ENCODE measurements around the gene NOP56. TPM values are rescaled to one million over a fixed set of nuclear protein-coding genes. Genes with fewer than 3 reads are reported as not detected.

NOP56 gene
- total RNA-seq, 4 donors from 2014 or later: 44.8 to 108 (median 54.6) TPM

GRCh38 chr20:2640260-2640659 is 12.2 kb upstream of the NOP56 start:
- 0% methylated on average over 1 of the region's 1 CpG; no CpG with 5 or more reads in 1 of the 2 donors for WGBS, 2 donors (ENCODE audit: low coverage in 1 of 2)

GRCh38 chr20:2640899-2641298 is 11.5 kb upstream of the NOP56 start:
- Histone ChIP-seq H3K27me3 (no peaks in the 10 kb centered on the region), H3K4me3 (no peak overlapping the region), H3K4me1 (no peaks in the 10 kb centered on the region), H3K36me3 (peaks cover 0 to 43% of the 10 kb centered on the region in 2 donors), H3K9me3 (no peaks in the 10 kb centered on the region), H3K27ac (no peak overlapping the region)
- TF ChIP-seq POLR2AphosphoS5 (IDR thresholded peaks at IDR 0.05) (no peak), POLR2A (IDR thresholded peaks at IDR 0.05) (no peak), CTCF (IDR thresholded peaks at IDR 0.05) (no peak), EP300 (IDR thresholded peaks at IDR 0.05) (no peak)
- no peak for ATAC-seq
- WGBS, 2 donors (ENCODE audit: low coverage in 1 of 2): 77 to 87% methylated on average over 4 to 9 of the region's 9 CpGs

More at GRCh38 chr20:2640260-2640659, 12.2 kb upstream of the NOP56 start:
- Histone ChIP-seq H3K36me3 (peaks cover 0 to 43% of the 10 kb centered on the region in 2 donors), H3K27me3 (no peaks in the 10 kb centered on the region), H3K4me3 (no peak overlapping the region), H3K27ac (no peak overlapping the region), H3K9me3 (no peaks in the 10 kb centered on the region), H3K4me1 (no peaks in the 10 kb centered on the region)
- ATAC-seq: no peak
- no peak for TF ChIP-seq POLR2AphosphoS5 (IDR thresholded peaks at IDR 0.05)
- no peak for TF ChIP-seq POLR2A (IDR thresholded peaks at IDR 0.05)
- TF ChIP-seq CTCF (IDR thresholded peaks at IDR 0.05): no peak
- no peak for TF ChIP-seq EP300 (IDR thresholded peaks at IDR 0.05)

GRCh38 chr20:2643708-2644107 is 8.7 kb upstream of the NOP56 start:
- H3K4me1 ChIP-seq: no peaks in the 10 kb centered on the region
- no peaks in the 10 kb centered on the region for H3K9me3 ChIP-seq
- H3K27ac ChIP-seq: no peak overlapping the region
- TF ChIP-seq CTCF (IDR thresholded peaks at IDR 0.05) (no peak), EP300 (IDR thresholded peaks at IDR 0.05) (no peak), POLR2A (IDR thresholded peaks at IDR 0.05) (no peak), POLR2AphosphoS5 (IDR thresholded peaks at IDR 0.05) (no peak)
- H3K27me3 ChIP-seq: no peaks in the 10 kb centered on the region
- peaks cover 0 to 43% of the 10 kb centered on the region in 2 donors for H3K36me3 ChIP-seq
- no peak overlapping the region for H3K4me3 ChIP-seq
- WGBS, 2 donors (ENCODE audit: low coverage in 1 of 2): 50% methylated on average over 1 of the region's 1 CpG; no CpG with 5 or more reads in 1 of the 2 donors
- no peak for ATAC-seq

GRCh38 chr20:2652724-2653555 is 508 bp downstream of the NOP56 start:
- ATAC-seq: peak; percentile 55
- TF ChIP-seq POLR2A (IDR thresholded peaks at IDR 0.05) (no peak), EP300 (IDR thresholded peaks at IDR 0.05) (no peak), CTCF (IDR thresholded peaks at IDR 0.05) (no peak), POLR2AphosphoS5 (IDR thresholded peaks at IDR 0.05) (no peak)
- no peaks in the 10 kb centered on the region for H3K9me3 ChIP-seq

More at GRCh38 chr20:2652724-2653555, 508 bp downstream of the NOP56 start:
- peaks cover 0 to 35% (median 18%) of the 10 kb centered on the region in 3 donors for H3K4me1 ChIP-seq
- H3K27me3 ChIP-seq: no peaks in the 10 kb centered on the region
- peaks cover 0 to 44% of the 10 kb centered on the region in 2 donors for H3K36me3 ChIP-seq
- 0% methylated on average over 4 of the region's 56 CpGs; no CpG with 5 or more reads in 1 of the 2 donors for WGBS, 2 donors (ENCODE audit: low coverage in 1 of 2)
- H3K4me3 ChIP-seq: peak overlapping the region; percentile 83 to 96
- H3K27ac ChIP-seq: peak overlapping the region; percentile 7 to 95 (median 86)
